GM12875 (cell line): ENCODE data around the gene SPATA33.
"Not testable (repeated sequence)": the region's sequence is repeated elsewhere in the genome, so short reads cannot be mapped to it uniquely, and the experiment has no call there.

Experiments used
- H3K4me3 ChIP-seq: one replicate; pipeline ENCODE4 v1.5.1; 2011; ENCODE audit warnings: low read depth, low read length, control low read depth
- CTCF ChIP-seq: IDR thresholded peaks from 2 replicates; pipeline ENCODE4 v1.5.1; 2011; ENCODE audit warnings: low read depth, mild to moderate bottlenecking, control low read depth, inconsistent platforms, low read length, moderate library complexity, borderline replicate concordance; ENCODE audit not compliant: insufficient read depth

SPATA33 gene

GRCh38 chr16:89668790-89669158, 11.1 kb downstream of the SPATA33 start:
- no peak for TF ChIP-seq CTCF
- H3K4me3 ChIP-seq: no peak overlapping the region

- no peak for TF ChIP-seq CTCF
- H3K4me3 ChIP-seq: no peak overlapping the region
Observed at GRCh38 chr16:89669755-89670154, 12.1 kb downstream of the SPATA33 start.

GRCh38 chr16:89670496-89671431, 13.1 kb downstream of the SPATA33 start:
- no peak for TF ChIP-seq CTCF
- H3K4me3 ChIP-seq: no peak overlapping the region

- H3K4me3 ChIP-seq: not testable (repeated sequence)
Observed at GRCh38 chr16:89671565-89671964, 13.9 kb downstream of the SPATA33 start.

- H3K4me3 ChIP-seq: no peak overlapping the region
- no peak for TF ChIP-seq CTCF
Observed at GRCh38 chr16:89672177-89672941, 14.7 kb downstream of the SPATA33 start.

GRCh38 chr16:89678258-89678657, 20.6 kb downstream of the SPATA33 start:
- no peak for TF ChIP-seq CTCF
- no peak overlapping the region for H3K4me3 ChIP-seq

- no peak for TF ChIP-seq CTCF
- H3K4me3 ChIP-seq: no peak overlapping the region
Observed at GRCh38 chr16:89685916-89686315, 28.3 kb downstream of the SPATA33 start.
